Measurements from ENCODE around the gene CDC6. TPM values are rescaled to one million over a fixed set of nuclear protein-coding genes. Genes with fewer than 3 reads are reported as not detected.
A peak's percentile ranks its signal among the peaks of the same experiment; 100 is the strongest.

The CDC6 gene
- total RNA-seq, 4 donors from 2014 or later = 2.5 to 21.5 (median 3.4) TPM

- Histone ChIP-seq H3K9me3 (no peaks in the 10 kb centered on the region), H3K27me3 (no peaks in the 10 kb centered on the region), H3K36me3 (peaks cover 0 to 11% (median 0%) of the 10 kb centered on the region in 3 donors), H3K27ac (peak overlapping the region; percentile 38 to 77 (median 74)), H3K4me1 (peaks cover 3 to 88% (median 46%) of the 10 kb centered on the region in 4 donors), H3K4me3 (peak overlapping the region in 1 of 4 donors; percentile 13)
- no peak for DNase-seq
- TF ChIP-seq, protein P1, sequence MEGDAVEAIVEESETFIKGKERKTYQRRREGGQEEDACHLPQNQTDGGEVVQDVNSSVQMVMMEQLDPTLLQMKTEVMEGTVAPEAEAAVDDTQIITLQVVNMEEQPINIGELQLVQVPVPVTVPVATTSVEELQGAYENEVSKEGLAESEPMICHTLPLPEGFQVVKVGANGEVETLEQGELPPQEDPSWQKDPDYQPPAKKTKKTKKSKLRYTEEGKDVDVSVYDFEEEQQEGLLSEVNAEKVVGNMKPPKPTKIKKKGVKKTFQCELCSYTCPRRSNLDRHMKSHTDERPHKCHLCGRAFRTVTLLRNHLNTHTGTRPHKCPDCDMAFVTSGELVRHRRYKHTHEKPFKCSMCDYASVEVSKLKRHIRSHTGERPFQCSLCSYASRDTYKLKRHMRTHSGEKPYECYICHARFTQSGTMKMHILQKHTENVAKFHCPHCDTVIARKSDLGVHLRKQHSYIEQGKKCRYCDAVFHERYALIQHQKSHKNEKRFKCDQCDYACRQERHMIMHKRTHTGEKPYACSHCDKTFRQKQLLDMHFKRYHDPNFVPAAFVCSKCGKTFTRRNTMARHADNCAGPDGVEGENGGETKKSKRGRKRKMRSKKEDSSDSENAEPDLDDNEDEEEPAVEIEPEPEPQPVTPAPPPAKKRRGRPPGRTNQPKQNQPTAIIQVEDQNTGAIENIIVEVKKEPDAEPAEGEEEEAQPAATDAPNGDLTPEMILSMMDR (IDR thresholded peaks at IDR 0.05) = no peak
- no peak for TF ChIP-seq POLR2A (IDR thresholded peaks at IDR 0.05)
Measured at GRCh38 chr17:40331743-40332641, 44.3 kb downstream of the CDC6 start.

DNA sequence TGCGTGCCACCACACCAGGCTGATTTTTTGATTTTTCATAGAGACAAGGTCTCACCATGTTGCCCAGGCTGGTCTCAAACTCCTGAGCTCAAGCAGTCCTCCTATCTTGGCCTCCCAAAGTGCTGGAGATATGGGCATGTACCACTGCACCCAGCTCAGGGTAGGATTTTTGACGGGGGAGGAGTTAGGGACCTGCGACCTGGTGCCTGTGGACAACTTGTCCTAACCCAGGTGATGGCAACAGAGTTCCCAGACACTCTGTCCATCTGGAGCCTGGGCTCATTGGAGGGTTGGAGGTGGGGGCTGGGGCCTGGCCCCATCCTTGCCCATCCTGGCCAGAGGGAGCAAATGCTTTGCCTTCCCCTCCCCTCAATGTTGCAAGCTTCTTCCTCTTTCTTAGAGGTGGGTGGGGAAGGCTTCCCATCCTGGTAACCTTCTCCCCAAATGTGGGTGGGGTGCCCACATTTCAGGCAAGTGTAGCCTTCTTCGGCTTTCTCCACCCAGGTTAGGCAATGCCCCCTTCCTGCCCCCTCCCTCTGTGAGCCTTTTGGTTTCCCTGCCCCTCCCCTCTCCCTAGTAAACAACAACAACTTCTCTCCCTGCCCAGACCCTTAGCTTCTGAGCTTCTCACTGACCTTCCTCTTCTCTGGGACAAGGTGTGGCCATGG, 46.2 kb downstream of the CDC6 start:
- TF ChIP-seq, protein P1 (IDR thresholded peaks at IDR 0.05) = no peak
- Histone ChIP-seq H3K36me3 (peaks cover 0 to 11% (median 0%) of the 10 kb centered on the region in 3 donors), H3K27ac (peak overlapping the region in 3 of 4 donors; percentile 37 to 77 (median 46)), H3K4me1 (peaks cover 0 to 85% (median 33%) of the 10 kb centered on the region in 4 donors), H3K27me3 (no peaks in the 10 kb centered on the region), H3K4me3 (no peak overlapping the region), H3K9me3 (no peaks in the 10 kb centered on the region)
- DNase-seq = no peak

DNA sequence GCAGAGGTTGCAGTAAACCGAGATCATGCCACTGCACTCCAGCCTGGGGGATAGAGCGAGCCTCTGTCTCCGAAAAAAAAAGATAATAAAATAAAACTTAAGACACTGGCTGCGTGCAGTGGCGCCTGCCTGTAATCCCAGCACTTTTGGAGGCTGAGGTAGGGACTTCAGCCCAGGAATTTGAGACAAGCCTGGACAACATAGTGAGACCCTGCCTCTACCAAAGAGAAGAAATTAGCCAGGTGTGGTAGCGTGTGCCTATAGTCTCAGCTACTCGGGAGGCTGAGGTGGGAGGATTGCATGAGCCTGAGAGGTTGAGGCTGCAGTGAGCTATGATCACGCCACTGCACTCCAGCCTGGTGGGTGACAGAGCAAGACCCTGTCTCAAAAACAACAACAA, 47.9 kb downstream of the CDC6 start:
- no peak for DNase-seq
- peak overlapping the region in 1 of 4 donors; percentile 50 for H3K27ac ChIP-seq
- H3K4me3 ChIP-seq = no peak overlapping the region
- H3K9me3 ChIP-seq = no peaks in the 10 kb centered on the region
- peaks cover 0 to 84% (median 25%) of the 10 kb centered on the region in 4 donors for H3K4me1 ChIP-seq
- TF ChIP-seq, protein P1 (IDR thresholded peaks at IDR 0.05) = no peak
- no peak for TF ChIP-seq POLR2A (IDR thresholded peaks at IDR 0.05)
- H3K27me3 ChIP-seq = no peaks in the 10 kb centered on the region
- H3K36me3 ChIP-seq = peaks cover 0 to 11% (median 0%) of the 10 kb centered on the region in 3 donors

DNA sequence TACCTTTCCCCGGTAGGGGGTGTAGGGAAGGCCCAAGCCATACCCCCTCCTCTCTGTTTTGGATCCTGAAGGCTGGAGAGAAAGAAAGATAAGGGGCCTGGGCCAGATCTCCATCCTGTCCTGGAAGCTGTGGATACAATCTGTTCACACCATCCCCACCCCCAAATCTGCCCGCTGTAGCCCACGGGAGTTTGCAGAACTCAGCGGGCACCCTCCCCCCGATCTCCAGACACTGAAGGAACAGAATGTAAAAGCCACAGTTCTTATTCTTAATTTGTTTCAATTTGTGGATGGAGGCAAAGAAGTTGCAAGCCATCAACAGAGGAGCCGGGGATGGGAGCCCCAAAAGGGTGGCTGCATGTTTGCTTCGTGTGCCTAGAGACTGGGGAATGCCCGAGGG, 49.7 kb downstream of the CDC6 start:
- Histone ChIP-seq H3K4me1 (peaks cover 0 to 72% (median 17%) of the 10 kb centered on the region in 4 donors), H3K27ac (no peak overlapping the region)

GRCh38 chr17:40338058-40338457, 50.4 kb downstream of the CDC6 start:
- DNase-seq = no peak
- H3K9me3 ChIP-seq = no peaks in the 10 kb centered on the region
- no peak overlapping the region for H3K4me3 ChIP-seq
- no peaks in the 10 kb centered on the region for H3K36me3 ChIP-seq
- peaks cover 0 to 65% (median 19%) of the 10 kb centered on the region in 4 donors for H3K4me1 ChIP-seq
- no peaks in the 10 kb centered on the region for H3K27me3 ChIP-seq
- TF ChIP-seq, protein P1 (IDR thresholded peaks at IDR 0.05) = no peak
- TF ChIP-seq POLR2A (IDR thresholded peaks at IDR 0.05) = no peak
- peak overlapping the region in 2 of 4 donors; percentile 3 to 5 for H3K27ac ChIP-seq

More for the DNA sequence above, 49.7 kb downstream of the CDC6 start:
- no peaks in the 10 kb centered on the region for H3K9me3 ChIP-seq
- TF ChIP-seq, protein P1 (IDR thresholded peaks at IDR 0.05) = no peak
- TF ChIP-seq POLR2A (IDR thresholded peaks at IDR 0.05) = no peak
- DNase-seq = no peak
- no peaks in the 10 kb centered on the region for H3K27me3 ChIP-seq
- H3K36me3 ChIP-seq = no peaks in the 10 kb centered on the region
- no peak overlapping the region for H3K4me3 ChIP-seq

All from Peyer's patch (tissue), 4 donors.